SK-N-SH (cell line): ENCODE measurements around the gene FBXL2. TPM values are rescaled to one million over a fixed set of nuclear protein-coding genes. Genes with fewer than 3 reads are reported as not detected.
A peak's percentile ranks its signal among the peaks of the same experiment; 100 is the strongest.

Experiments
- CTCF ChIA-PET: fragments of 300-600, 350-600 bp; formaldehyde crosslinking; extraction: SDS; loops from one replicate; lab custom pipeline; 2021; lab: Yijun Ruan, JAX
- POLR2A ChIA-PET: fragments of 350-600 bp; sonication (Branson Sonifier 250); formaldehyde crosslinking; extraction: SDS; loops from one replicate; lab custom pipeline; 2020; ENCODE audit warnings: antibody characterized with exemption, inconsistent platforms; lab: Yijun Ruan, JAX
- DNase-seq: peaks from one replicate; pipeline ENCODE4 v3.0.0; 2012
- H2AFZ ChIP-seq: fragments of 200-600 bp; sonication (generic); 2 replicates; pipeline ENCODE4 v1.8.1; 2016; ENCODE audit warnings: antibody characterized with exemption, mild to moderate bottlenecking, low read depth
- H3F3A ChIP-seq: fragments of 200-600 bp; sonication (generic); replicated peaks from 2 replicates; pipeline ENCODE3; 2016; ENCODE audit warnings: antibody characterized with exemption, mild to moderate bottlenecking; ENCODE audit not compliant: insufficient read depth
- H3K27ac ChIP-seq, 2 experiments: fragments of 200-500 bp in 1 of 2; fragments of 200-600 bp in 1 of 2; sonication (Bioruptor generic) in 1 of 2; sonication (generic), shearing (Covaris generic) in 1 of 2; 2 replicates each; pipeline versions ENCODE4 v1.5.1 to v1.6.1; 2014 to 2016; ENCODE audit warnings: low read depth in 2 of 2, inconsistent platforms in 1 of 2, low read length in 1 of 2, mild to moderate bottlenecking in 1 of 2, mixed read lengths in 1 of 2
- H3K27me3 ChIP-seq: fragments of 200-600 bp; sonication (generic), shearing (Covaris generic); 2 replicates; pipeline ENCODE4 v1.6.1; 2016; ENCODE audit warnings: mixed run types; ENCODE audit not compliant: insufficient read depth
- H3K36me3 ChIP-seq, 2 experiments: fragments of 200-500 bp in 1 of 2; fragments of 200-600 bp in 1 of 2; sonication (Bioruptor generic) in 1 of 2; sonication (generic) in 1 of 2; replicated peaks in 1 of 2; 2 replicates each; pipeline versions ENCODE3 to v1.5.1; 2014 to 2016; ENCODE audit warnings: low read length in 1 of 2, mild to moderate bottlenecking in 1 of 2; ENCODE audit not compliant: insufficient read depth in 2 of 2, control insufficient read depth in 1 of 2
- H3K4me1 ChIP-seq, 2 experiments: fragments of 200-500 bp in 1 of 2; fragments of 200-600 bp in 1 of 2; sonication (Bioruptor generic) in 1 of 2; sonication (generic), shearing (Covaris generic) in 1 of 2; 2 replicates each; pipeline versions ENCODE4 v1.5.1 to v1.6.1; 2014 to 2016; ENCODE audit warnings: low read depth in 1 of 2, low read length in 1 of 2, mixed run types in 1 of 2; ENCODE audit not compliant: insufficient read depth in 2 of 2, control insufficient read depth in 1 of 2
- H3K4me2 ChIP-seq: fragments of 200-600 bp; sonication (generic), shearing (Covaris generic); 2 replicates; pipeline ENCODE4 v1.6.1; 2017; ENCODE audit warnings: mixed run types
- H3K4me3 ChIP-seq, 2 experiments: fragments of 200-500 bp in 1 of 2; fragments of 200-600 bp in 1 of 2; sonication (Bioruptor generic) in 1 of 2; sonication (generic), shearing (Covaris generic) in 1 of 2; 2 replicates each; pipeline versions ENCODE4 v1.5.1 to v1.8.1; 2014 to 2016; ENCODE audit warnings: low read depth in 2 of 2, inconsistent platforms in 1 of 2, low read length in 1 of 2, mild to moderate bottlenecking in 1 of 2, mixed read lengths in 1 of 2, moderate library complexity in 1 of 2
- H3K79me2 ChIP-seq: fragments of 200-600 bp; sonication (generic); 2 replicates; pipeline ENCODE4 v1.8.1; 2017; ENCODE audit warnings: mild to moderate bottlenecking; ENCODE audit not compliant: insufficient read depth
- H3K9ac ChIP-seq: fragments of 200-600 bp; sonication (generic); 2 replicates; pipeline ENCODE4 v1.6.1; 2017; ENCODE audit warnings: mixed run types
- H3K9me2 ChIP-seq: fragments of 200-600 bp; sonication (generic); 2 replicates; pipeline ENCODE4 v1.6.1; 2017; ENCODE audit warnings: mixed run types
- H3K9me3 ChIP-seq: fragments of 200-600 bp; sonication (generic); 2 replicates; pipeline ENCODE4 v1.6.1; 2017; ENCODE audit warnings: mixed run types, mild to moderate bottlenecking, moderate library complexity
- H4K20me1 ChIP-seq: fragments of 200-600 bp; sonication (generic); 2 replicates; pipeline ENCODE4 v1.6.1; 2017; ENCODE audit warnings: mild to moderate bottlenecking, mixed run types; ENCODE audit not compliant: insufficient read depth
- CHD2 ChIP-seq: fragments of 150-350 bp; IDR thresholded peaks from 2 replicates; pipeline ENCODE4 v1.6.1; 2018; ENCODE audit warnings: low read length; ENCODE audit not compliant: partially characterized antibody
- FOSL2 ChIP-seq: IDR thresholded peaks from 2 replicates; pipeline ENCODE4 v1.4.0; 2012; ENCODE audit warnings: low read depth, mild to moderate bottlenecking, moderate library complexity, borderline replicate concordance
- FOXJ3 ChIP-seq: sonication (generic); formaldehyde crosslinking; IDR thresholded peaks from 2 replicates; pipeline ENCODE4 v1.5.1; 2020; ENCODE audit warnings: mild to moderate bottlenecking, missing genetic modification reagents
- FOXM1 ChIP-seq: IDR thresholded peaks from 2 replicates; pipeline ENCODE4 v1.4.0; 2012; ENCODE audit warnings: low read depth, mild to moderate bottlenecking
- GABPA ChIP-seq: IDR thresholded peaks from 2 replicates; pipeline ENCODE4 v1.4.0; 2012; ENCODE audit warnings: low read depth, mild to moderate bottlenecking
- GATA2 ChIP-seq: sonication (generic); formaldehyde crosslinking; IDR thresholded peaks from 2 replicates; pipeline ENCODE4 v1.5.0; 2020; ENCODE audit warnings: mild to moderate bottlenecking, missing genetic modification reagents
- JUND ChIP-seq: IDR thresholded peaks from 2 replicates; pipeline ENCODE4 v1.4.0; 2012
- MEF2A ChIP-seq: IDR thresholded peaks from 2 replicates; pipeline ENCODE4 v1.4.0; 2012; ENCODE audit warnings: low read depth, borderline replicate concordance
- MXI1 ChIP-seq: IDR thresholded peaks from 2 replicates; pipeline ENCODE4 v1.6.1; 2012; ENCODE audit warnings: mild to moderate bottlenecking, low read depth, low read length, improper control_type of control experiment
- NFIC ChIP-seq: IDR thresholded peaks from 2 replicates; pipeline ENCODE4 v1.4.0; 2012; ENCODE audit warnings: borderline replicate concordance
- NRF1 ChIP-seq: IDR thresholded peaks from 2 replicates; pipeline ENCODE4 v1.6.1; 2012; ENCODE audit warnings: low read depth, mild to moderate bottlenecking, low read length
- POLR2AphosphoS5 ChIP-seq: IDR thresholded peaks from 2 replicates; pipeline ENCODE4 v1.6.1; 2012; ENCODE audit warnings: low read depth, low read length
- RFX5 ChIP-seq: IDR thresholded peaks from 2 replicates; pipeline ENCODE4 v1.6.1; 2012; ENCODE audit warnings: mild to moderate bottlenecking, improper control_type of control experiment, low read length
- RXRA ChIP-seq: IDR thresholded peaks from 2 replicates; pipeline ENCODE4 v1.4.0; 2012; ENCODE audit warnings: low read depth, mild to moderate bottlenecking, borderline replicate concordance
- TAF1 ChIP-seq: IDR thresholded peaks from 2 replicates; pipeline ENCODE4 v1.6.1; 2012; ENCODE audit warnings: low read depth, mild to moderate bottlenecking, low read length, moderate library complexity, borderline replicate concordance
- TCF12 ChIP-seq: IDR thresholded peaks from 2 replicates; pipeline ENCODE4 v1.4.0; 2012
- YY1 ChIP-seq: IDR thresholded peaks from 2 replicates; pipeline ENCODE4 v1.4.0; 2012; ENCODE audit warnings: low read depth, mild to moderate bottlenecking
- WGBS: methylation state at CpG from one replicate; pipeline ENCODE4 v1.1.6; 2017; ENCODE audit warnings: low lambda C conversion rate; 5-methylcytosine and 5-hydroxymethylcytosine counted together
- polyA plus RNA-seq, 3 experiments: library from polyadenylated mRNA; depleted of rRNA; stranded (reverse); fragments of >200 nt; gene quantifications; 2 replicates each; pipeline ENCODE4 v1.2.3, GENCODE V29; 2012
- TF ChIP-seq, protein P1 (sequence below): IDR thresholded peaks from 2 replicates; pipeline ENCODE4; 2012
- TF ChIP-seq, protein P2 (sequence below): fragments of 150-350 bp; IDR thresholded peaks from 2 replicates; pipeline ENCODE4 v1.6.1; 2016; ENCODE audit warnings: mild to moderate bottlenecking, low read depth, low read length
- TF ChIP-seq, protein P3 (sequence below): IDR thresholded peaks from 2 replicates; pipeline ENCODE4 v1.4.0; 2012; ENCODE audit warnings: low read depth
- TF ChIP-seq, protein P4 (sequence below): fragments of 150-350 bp; IDR thresholded peaks from 2 replicates; pipeline ENCODE4 v1.6.1; 2017; ENCODE audit warnings: antibody characterized with exemption, low read length, low read depth, borderline replicate concordance
- TF ChIP-seq, protein P5 (sequence below): IDR thresholded peaks from 2 replicates; pipeline ENCODE4 v1.4.0; 2012; ENCODE audit warnings: low read depth, borderline replicate concordance
- TF ChIP-seq, protein P6 (sequence below): fragments of 200-600 bp; sonication (generic); IDR thresholded peaks from 2 replicates; pipeline ENCODE4 v1.6.1; 2017; ENCODE audit warnings: antibody characterized with exemption, mild to moderate bottlenecking, moderate library complexity
- TF ChIP-seq, protein P7 (sequence below): IDR thresholded peaks from 2 replicates; pipeline ENCODE4 v1.6.1; 2012; ENCODE audit warnings: mild to moderate bottlenecking, low read depth, low read length, moderate library complexity

FBXL2 gene
- polyA plus RNA-seq, 1 of the 3 experiments (the other 2 are of a cell fraction), result 13.7 TPM

DNA sequence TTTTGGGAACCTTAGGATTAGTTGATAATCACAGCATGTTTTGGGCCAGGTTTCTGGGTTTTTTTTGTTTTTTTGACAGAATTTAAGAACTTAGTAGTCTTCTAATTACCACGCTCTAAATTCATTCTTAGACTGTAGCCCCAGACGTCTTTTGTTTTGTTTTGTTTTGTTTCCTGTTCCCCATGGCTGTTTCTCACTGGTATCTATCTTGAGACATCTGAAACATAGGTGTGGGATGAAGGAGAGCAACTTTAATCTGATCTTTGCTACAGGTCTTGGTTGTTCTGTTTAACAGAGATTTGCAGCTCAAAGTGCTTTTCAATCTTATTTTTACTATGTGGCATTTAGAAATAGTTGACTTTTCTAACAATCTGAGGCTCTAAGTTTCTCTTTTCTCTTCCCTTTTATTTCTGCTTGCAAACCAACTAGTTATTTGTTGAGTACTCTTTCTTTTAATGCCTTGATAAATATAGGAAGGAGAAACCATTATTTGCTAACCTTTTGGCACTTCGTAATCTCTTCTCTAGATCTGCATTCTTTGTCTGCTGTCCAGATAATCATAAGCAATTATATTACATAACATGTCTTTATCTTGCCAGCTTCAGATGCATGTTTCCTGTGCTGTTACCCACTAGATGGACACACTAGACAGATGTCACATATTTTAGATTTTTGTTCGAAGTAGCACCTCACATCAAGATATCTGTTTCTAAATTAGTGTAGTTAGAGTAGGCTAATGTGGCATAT lies 40.9 kb downstream of the FBXL2 start:
- H3K36me3 ChIP-seq, result peaks cover 0 to 19% of the 10 kb centered on the region in 2 experiments
- no peaks in the 10 kb centered on the region for H4K20me1 ChIP-seq
- no peaks in the 10 kb centered on the region for H3K9me2 ChIP-seq
- peak overlapping the region; percentile 11; the same call in 1 of the 2 replicates for H3K4me2 ChIP-seq
- CTCF ChIA-PET, result interaction anchor here (0.5 to 1.8 kb wide), 4 partner anchors 34 to 187 kb away, joined by 3 to 10 read pairs (median 3); no protein-coding TSS in a partner anchor
- H3K9me3 ChIP-seq, result 0 out of 2 replicates have a peak, but pooled peaks cover 5% of the 10 kb centered on the region
- peak overlapping the region; percentile 20 to 74; a peak in 3 of 4 replicates for H3K27ac ChIP-seq
- no peak for DNase-seq
- H3K4me1 ChIP-seq, result peaks cover 3 to 22% of the 10 kb centered on the region in 2 experiments; a peak in 3 of 4 replicates
- no peak overlapping the region for H3K9ac ChIP-seq
- WGBS, result 65% methylated on average over 4 of the region's 4 CpGs
- POLR2A ChIA-PET, result no interaction called here
- H2AFZ ChIP-seq, result no peak overlapping the region
- peaks cover 20% of the 10 kb centered on the region for H3F3A ChIP-seq
- H3K27me3 ChIP-seq, result no peaks in the 10 kb centered on the region
- peaks cover 22% of the 10 kb centered on the region for H3K79me2 ChIP-seq
- no peak overlapping the region for H3K4me3 ChIP-seq
- TF ChIP-seq RXRA, result peak; percentile 39; the same call in 1 of the 2 replicates
- TF ChIP-seq GABPA, result no peak
- no peak for TF ChIP-seq YY1
- TF ChIP-seq TAF1, result no peak
- peak; percentile 62 for TF ChIP-seq JUND
- TF ChIP-seq, protein P1, sequence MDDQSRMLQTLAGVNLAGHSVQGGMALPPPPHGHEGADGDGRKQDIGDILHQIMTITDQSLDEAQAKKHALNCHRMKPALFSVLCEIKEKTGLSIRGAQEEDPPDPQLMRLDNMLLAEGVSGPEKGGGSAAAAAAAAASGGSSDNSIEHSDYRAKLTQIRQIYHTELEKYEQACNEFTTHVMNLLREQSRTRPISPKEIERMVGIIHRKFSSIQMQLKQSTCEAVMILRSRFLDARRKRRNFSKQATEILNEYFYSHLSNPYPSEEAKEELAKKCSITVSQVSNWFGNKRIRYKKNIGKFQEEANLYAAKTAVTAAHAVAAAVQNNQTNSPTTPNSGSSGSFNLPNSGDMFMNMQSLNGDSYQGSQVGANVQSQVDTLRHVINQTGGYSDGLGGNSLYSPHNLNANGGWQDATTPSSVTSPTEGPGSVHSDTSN, result peak; percentile 80
- TF ChIP-seq CHD2, result no peak
- TF ChIP-seq RFX5, result no peak
- TF ChIP-seq NFIC, result peak; percentile 28; the same call in 1 of the 2 replicates
- TF ChIP-seq MXI1, result no peak
- TF ChIP-seq MEF2A, result no peak
- no peak for TF ChIP-seq FOSL2
- TF ChIP-seq FOXJ3, result no peak
- TF ChIP-seq POLR2AphosphoS5, result no peak
- TF ChIP-seq, protein P2, sequence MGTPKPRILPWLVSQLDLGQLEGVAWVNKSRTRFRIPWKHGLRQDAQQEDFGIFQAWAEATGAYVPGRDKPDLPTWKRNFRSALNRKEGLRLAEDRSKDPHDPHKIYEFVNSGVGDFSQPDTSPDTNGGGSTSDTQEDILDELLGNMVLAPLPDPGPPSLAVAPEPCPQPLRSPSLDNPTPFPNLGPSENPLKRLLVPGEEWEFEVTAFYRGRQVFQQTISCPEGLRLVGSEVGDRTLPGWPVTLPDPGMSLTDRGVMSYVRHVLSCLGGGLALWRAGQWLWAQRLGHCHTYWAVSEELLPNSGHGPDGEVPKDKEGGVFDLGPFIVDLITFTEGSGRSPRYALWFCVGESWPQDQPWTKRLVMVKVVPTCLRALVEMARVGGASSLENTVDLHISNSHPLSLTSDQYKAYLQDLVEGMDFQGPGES, result no peak
- TF ChIP-seq, protein P3, sequence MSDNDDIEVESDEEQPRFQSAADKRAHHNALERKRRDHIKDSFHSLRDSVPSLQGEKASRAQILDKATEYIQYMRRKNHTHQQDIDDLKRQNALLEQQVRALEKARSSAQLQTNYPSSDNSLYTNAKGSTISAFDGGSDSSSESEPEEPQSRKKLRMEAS, result no peak
- peak; percentile 33; the same call in 1 of the 2 replicates for TF ChIP-seq GATA2
- TF ChIP-seq, protein P4, sequence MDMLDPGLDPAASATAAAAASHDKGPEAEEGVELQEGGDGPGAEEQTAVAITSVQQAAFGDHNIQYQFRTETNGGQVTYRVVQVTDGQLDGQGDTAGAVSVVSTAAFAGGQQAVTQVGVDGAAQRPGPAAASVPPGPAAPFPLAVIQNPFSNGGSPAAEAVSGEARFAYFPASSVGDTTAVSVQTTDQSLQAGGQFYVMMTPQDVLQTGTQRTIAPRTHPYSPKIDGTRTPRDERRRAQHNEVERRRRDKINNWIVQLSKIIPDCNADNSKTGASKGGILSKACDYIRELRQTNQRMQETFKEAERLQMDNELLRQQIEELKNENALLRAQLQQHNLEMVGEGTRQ, result no peak
- TF ChIP-seq, protein P5, sequence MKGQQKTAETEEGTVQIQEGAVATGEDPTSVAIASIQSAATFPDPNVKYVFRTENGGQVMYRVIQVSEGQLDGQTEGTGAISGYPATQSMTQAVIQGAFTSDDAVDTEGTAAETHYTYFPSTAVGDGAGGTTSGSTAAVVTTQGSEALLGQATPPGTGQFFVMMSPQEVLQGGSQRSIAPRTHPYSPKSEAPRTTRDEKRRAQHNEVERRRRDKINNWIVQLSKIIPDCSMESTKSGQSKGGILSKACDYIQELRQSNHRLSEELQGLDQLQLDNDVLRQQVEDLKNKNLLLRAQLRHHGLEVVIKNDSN, result no peak
- TF ChIP-seq TCF12, result peak; percentile 73; the same call in 1 of the 2 replicates
- no peak for TF ChIP-seq FOXM1
- no peak for TF ChIP-seq NRF1
- TF ChIP-seq, protein P6, sequence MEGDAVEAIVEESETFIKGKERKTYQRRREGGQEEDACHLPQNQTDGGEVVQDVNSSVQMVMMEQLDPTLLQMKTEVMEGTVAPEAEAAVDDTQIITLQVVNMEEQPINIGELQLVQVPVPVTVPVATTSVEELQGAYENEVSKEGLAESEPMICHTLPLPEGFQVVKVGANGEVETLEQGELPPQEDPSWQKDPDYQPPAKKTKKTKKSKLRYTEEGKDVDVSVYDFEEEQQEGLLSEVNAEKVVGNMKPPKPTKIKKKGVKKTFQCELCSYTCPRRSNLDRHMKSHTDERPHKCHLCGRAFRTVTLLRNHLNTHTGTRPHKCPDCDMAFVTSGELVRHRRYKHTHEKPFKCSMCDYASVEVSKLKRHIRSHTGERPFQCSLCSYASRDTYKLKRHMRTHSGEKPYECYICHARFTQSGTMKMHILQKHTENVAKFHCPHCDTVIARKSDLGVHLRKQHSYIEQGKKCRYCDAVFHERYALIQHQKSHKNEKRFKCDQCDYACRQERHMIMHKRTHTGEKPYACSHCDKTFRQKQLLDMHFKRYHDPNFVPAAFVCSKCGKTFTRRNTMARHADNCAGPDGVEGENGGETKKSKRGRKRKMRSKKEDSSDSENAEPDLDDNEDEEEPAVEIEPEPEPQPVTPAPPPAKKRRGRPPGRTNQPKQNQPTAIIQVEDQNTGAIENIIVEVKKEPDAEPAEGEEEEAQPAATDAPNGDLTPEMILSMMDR, result no peak
- TF ChIP-seq, protein P7, sequence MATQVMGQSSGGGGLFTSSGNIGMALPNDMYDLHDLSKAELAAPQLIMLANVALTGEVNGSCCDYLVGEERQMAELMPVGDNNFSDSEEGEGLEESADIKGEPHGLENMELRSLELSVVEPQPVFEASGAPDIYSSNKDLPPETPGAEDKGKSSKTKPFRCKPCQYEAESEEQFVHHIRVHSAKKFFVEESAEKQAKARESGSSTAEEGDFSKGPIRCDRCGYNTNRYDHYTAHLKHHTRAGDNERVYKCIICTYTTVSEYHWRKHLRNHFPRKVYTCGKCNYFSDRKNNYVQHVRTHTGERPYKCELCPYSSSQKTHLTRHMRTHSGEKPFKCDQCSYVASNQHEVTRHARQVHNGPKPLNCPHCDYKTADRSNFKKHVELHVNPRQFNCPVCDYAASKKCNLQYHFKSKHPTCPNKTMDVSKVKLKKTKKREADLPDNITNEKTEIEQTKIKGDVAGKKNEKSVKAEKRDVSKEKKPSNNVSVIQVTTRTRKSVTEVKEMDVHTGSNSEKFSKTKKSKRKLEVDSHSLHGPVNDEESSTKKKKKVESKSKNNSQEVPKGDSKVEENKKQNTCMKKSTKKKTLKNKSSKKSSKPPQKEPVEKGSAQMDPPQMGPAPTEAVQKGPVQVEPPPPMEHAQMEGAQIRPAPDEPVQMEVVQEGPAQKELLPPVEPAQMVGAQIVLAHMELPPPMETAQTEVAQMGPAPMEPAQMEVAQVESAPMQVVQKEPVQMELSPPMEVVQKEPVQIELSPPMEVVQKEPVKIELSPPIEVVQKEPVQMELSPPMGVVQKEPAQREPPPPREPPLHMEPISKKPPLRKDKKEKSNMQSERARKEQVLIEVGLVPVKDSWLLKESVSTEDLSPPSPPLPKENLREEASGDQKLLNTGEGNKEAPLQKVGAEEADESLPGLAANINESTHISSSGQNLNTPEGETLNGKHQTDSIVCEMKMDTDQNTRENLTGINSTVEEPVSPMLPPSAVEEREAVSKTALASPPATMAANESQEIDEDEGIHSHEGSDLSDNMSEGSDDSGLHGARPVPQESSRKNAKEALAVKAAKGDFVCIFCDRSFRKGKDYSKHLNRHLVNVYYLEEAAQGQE, result no peak
